Measurements from ENCODE around the gene AMDHD1.

The AMDHD1 gene

GRCh38 chr12:95986635-95987570, 43.8 kb downstream of the AMDHD1 start:
- Histone ChIP-seq H3K27me3 (no peaks in the 10 kb centered on the region), H3K4me3 (no peak overlapping the region), H4K20me1 (no peaks in the 10 kb centered on the region), H3K9me3 (replicated peaks in 1 of 11) (no peaks in the 10 kb centered on the region), H3K4me2 (no peak overlapping the region), H3K36me3 (peaks cover 0 to 24% (median 0%) of the 10 kb centered on the region in 11 experiments; a peak in 5 of 22 replicates), H3K9ac (no peak overlapping the region), H3K27ac (no peak overlapping the region), H3K4me1 (peaks cover 16 to 26% (median 23%) of the 10 kb centered on the region in 10 experiments)
- TF ChIP-seq Cebpa-rat (IDR thresholded peaks at IDR 0.05) = no peak

DNA sequence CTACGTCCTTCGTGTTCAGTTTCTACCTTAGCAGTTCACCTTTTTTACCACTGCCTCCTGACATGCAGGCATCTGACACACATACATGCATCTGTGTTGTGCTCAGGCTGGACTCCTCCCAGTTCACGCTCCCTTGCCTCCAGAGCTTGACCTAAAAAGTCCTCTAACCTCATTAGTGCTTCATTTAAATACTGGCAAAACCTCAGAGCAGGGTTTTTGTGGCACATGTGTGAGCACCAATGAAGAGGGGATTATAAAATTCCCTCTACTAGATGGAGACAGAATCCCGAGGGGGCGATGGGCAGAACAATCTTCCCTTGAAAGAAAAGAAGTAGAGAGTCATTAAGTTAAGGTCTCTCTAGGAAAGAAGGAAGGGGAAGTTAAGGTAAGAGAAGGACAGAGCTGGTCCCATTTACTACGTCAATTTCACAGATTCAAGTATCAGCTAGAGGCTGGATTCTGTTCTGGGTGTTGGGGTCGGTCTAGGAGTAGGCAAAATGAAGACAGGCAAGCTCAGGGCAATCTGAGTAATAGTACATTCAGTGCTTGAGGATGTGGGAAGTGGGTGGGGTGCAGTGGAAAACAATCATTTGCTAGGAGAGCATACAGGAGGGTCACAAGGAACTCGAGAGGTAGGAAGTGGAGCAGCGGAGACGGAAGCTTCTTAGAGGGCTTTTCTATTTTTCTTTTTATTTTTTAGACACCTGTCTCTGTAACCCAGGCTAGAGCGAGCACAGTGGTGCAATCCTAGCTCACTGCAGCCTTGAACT, 45.6 kb downstream of the AMDHD1 start:
- Histone ChIP-seq H3K9me3 (replicated peaks in 1 of 11) (no peaks in the 10 kb centered on the region), H3K36me3 (peaks cover 0 to 25% (median 0%) of the 10 kb centered on the region in 11 experiments; a peak in 6 of 22 replicates), H3K27ac (no peak overlapping the region), H3K4me2 (peak overlapping the region; percentile 30 to 73 (median 50)), H4K20me1 (no peaks in the 10 kb centered on the region), H3K4me1 (peaks cover 16 to 26% (median 23%) of the 10 kb centered on the region in 10 experiments), H3K9ac (no peak overlapping the region; a peak in 1 of 22 replicates), H3K4me3 (no peak overlapping the region), H3K27me3 (no peaks in the 10 kb centered on the region)
- TF ChIP-seq Cebpa-rat (IDR thresholded peaks at IDR 0.05) = no peak

DNA sequence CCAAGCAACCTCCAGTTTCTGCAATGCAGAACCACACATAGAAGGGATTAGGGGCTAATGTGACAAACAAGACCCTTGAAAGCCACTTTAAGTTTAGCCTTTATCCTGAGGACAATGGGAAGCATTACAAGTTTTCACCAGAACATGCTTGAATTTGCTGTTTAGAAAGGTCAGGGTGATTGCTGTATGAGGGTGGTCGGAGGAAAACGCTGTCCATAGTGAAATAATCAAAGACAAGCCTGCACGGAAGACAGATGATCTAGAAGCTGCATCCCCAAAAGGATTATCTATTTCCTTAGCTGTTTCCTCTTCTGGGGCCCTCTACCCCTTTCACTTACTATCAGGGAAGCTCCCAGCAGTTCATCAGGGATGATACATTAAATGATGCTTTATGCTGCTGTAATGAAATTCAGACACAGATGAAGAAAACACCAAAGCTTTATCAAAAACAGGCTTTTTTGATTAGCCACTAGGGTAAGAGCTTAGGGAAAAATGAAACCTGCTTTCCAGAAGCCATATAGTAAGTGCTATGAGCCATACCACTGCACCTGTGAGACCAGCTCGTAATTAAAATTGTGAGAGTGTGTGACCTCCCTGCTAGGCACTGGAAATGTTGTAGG, 46.5 kb downstream of the AMDHD1 start:
- H3K9ac ChIP-seq = no peak overlapping the region
- no peak overlapping the region for H3K4me3 ChIP-seq
- peaks cover 23 to 33% (median 24%) of the 10 kb centered on the region in 10 experiments for H3K4me1 ChIP-seq
- H3K36me3 ChIP-seq = peaks cover 0 to 26% (median 0%) of the 10 kb centered on the region in 11 experiments; a peak in 6 of 22 replicates
- peak overlapping the region; percentile 30 to 73 (median 50) for H3K4me2 ChIP-seq
- no peak for TF ChIP-seq Cebpa-rat (IDR thresholded peaks at IDR 0.05)
- no peaks in the 10 kb centered on the region for H4K20me1 ChIP-seq
- H3K9me3 ChIP-seq (replicated peaks in 1 of 11) = no peaks in the 10 kb centered on the region
- H3K27me3 ChIP-seq = no peaks in the 10 kb centered on the region
- H3K27ac ChIP-seq = no peak overlapping the region

- Histone ChIP-seq H3K4me1 (peaks cover 23 to 39% (median 28%) of the 10 kb centered on the region in 10 experiments), H3K9me3 (replicated peaks in 1 of 11) (no peaks in the 10 kb centered on the region), H3K27ac (no peak overlapping the region), H4K20me1 (no peaks in the 10 kb centered on the region), H3K36me3 (peaks cover 0 to 27% (median 0%) of the 10 kb centered on the region in 11 experiments; a peak in 7 of 22 replicates), H3K4me3 (no peak overlapping the region), H3K9ac (no peak overlapping the region), H3K4me2 (peak overlapping the region in 10 of 11 experiments; percentile 30 to 73 (median 52); a peak in 19 of 22 replicates), H3K27me3 (no peaks in the 10 kb centered on the region)
- no peak for TF ChIP-seq Cebpa-rat (IDR thresholded peaks at IDR 0.05)
These were observed 47.0 kb downstream of the AMDHD1 start for GRCh38 chr12:95990136-95990535.

DNA sequence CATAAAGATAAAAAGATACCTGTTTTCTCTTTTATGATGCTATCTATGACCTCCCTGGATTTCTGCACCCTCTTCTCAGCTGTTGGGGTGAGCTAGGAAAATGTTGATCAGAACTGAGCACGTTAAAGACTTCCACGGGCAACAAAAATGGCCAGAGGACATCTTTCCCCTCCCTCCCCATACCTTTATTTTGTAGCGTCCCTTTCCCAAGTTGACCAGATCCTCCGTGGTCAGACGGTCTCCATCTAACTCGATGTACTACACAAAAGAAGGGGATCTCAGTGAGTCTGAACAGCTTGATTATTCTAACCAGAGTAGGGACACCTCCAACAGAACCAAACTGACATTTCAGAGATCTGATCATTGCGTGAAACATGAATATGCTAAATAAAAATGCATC, 50.8 kb downstream of the AMDHD1 start:
- no peak overlapping the region for H3K9ac ChIP-seq
- 0 out of 22 replicates have a peak, but pooled peaks cover 0 to 6% (median 0%) of the 10 kb centered on the region in 11 experiments for H3K9me3 ChIP-seq (replicated peaks in 1 of 11)
- H3K27ac ChIP-seq = peak overlapping the region in 1 of 11 experiments; percentile 91; a peak in 1 of 22 replicates
- no peak for TF ChIP-seq Cebpa-rat (IDR thresholded peaks at IDR 0.05)
- H4K20me1 ChIP-seq = no peaks in the 10 kb centered on the region
- H3K27me3 ChIP-seq = no peaks in the 10 kb centered on the region
- H3K4me2 ChIP-seq = peak overlapping the region in 6 of 11 experiments; percentile 67 to 97 (median 90); a peak in 7 of 22 replicates
- peaks cover 20 to 68% (median 55%) of the 10 kb centered on the region in 10 experiments for H3K4me1 ChIP-seq
- no peak overlapping the region for H3K4me3 ChIP-seq
- H3K36me3 ChIP-seq = peaks cover 0 to 29% (median under 1%) of the 10 kb centered on the region in 11 experiments; a peak in 7 of 22 replicates

DNA sequence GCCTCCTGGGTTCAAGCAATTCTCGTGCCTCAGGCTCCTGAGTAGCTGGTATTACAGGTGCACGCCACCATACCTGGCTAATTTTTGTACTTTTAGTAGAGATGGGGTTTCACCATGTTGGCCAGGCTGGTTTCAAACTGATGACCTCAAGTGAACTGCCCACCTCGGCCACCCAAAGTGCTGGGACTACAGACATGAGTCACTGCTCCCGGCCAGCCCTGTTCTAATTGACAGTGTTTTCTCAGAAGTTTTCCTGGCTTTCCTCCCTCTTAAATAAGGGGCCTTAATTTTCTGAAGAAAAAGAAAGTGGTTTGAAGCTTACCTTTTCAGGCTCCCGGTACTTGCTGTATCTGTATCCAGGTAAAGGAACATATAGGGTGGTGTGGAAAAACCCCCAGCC, 51.3 kb downstream of the AMDHD1 start:
- no peaks in the 10 kb centered on the region for H4K20me1 ChIP-seq
- H3K4me2 ChIP-seq = peak overlapping the region in 7 of 11 experiments; percentile 67 to 97 (median 88); a peak in 12 of 22 replicates

DNA sequence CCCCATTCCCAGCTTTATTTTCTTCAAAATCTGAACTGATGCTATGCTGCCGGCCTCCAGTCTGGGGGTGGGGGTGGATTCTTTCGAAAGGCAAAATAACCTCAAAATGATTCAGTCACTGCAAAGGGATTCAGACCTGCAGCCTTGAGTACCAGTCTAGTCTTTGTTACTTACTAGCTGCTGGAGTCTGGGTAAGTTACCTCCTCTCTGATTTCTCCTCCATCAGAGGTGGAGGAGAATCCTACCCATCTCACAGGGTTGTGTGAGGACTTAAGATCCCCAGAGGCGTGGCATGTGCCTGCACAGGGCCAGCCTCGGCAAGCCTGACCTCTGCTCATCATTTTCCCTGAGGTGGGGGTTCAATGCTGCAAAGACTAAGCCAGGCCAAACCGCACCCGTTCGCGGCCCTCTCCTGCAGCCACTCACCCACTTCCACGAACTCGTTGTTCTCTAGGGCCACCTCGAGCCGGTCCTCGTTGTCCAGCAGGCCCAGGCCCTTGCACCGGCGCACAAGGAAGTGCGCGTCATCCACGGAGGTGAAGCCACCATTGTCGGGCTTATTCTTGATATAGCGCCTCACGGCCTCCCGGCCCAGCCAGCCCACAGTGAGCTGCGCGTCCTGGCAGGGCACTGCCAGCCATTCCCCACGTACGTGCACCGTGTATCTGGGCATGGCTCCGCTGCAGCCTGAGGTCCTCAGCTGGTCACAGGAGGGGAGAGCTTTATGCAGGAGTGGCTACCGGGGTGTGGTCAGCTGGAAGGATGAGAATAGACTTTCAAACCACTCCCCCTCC, 52.3 kb downstream of the AMDHD1 start:
- Histone ChIP-seq H3K4me3 (peak overlapping the region in 6 of 10 experiments; percentile 5 to 52 (median 21); a peak in 9 of 20 replicates), H4K20me1 (no peaks in the 10 kb centered on the region), H3K36me3 (peaks cover 5 to 44% (median 15%) of the 10 kb centered on the region in 11 experiments; a peak in 19 of 22 replicates), H3K9me3 (replicated peaks in 1 of 11) (0 out of 22 replicates have a peak, but pooled peaks cover 0 to 6% (median 0%) of the 10 kb centered on the region in 11 experiments), H3K27me3 (no peaks in the 10 kb centered on the region), H3K4me2 (peak overlapping the region in 10 of 11 experiments; percentile 45 to 97 (median 84); a peak in 20 of 22 replicates), H3K27ac (peak overlapping the region; percentile 60 to 91 (median 81); a peak in 21 of 22 replicates), H3K4me1 (peaks cover 7 to 63% (median 43%) of the 10 kb centered on the region in 10 experiments), H3K9ac (peak overlapping the region in 10 of 11 experiments; percentile 17 to 76 (median 64); a peak in 17 of 22 replicates)
- no peak for TF ChIP-seq Cebpa-rat (IDR thresholded peaks at IDR 0.05)

More for the DNA sequence above, 51.3 kb downstream of the AMDHD1 start:
- Histone ChIP-seq H3K27ac (peak overlapping the region in 6 of 11 experiments; percentile 77 to 91 (median 81); a peak in 10 of 22 replicates), H3K27me3 (no peaks in the 10 kb centered on the region), H3K9me3 (replicated peaks in 1 of 11) (0 out of 22 replicates have a peak, but pooled peaks cover 0 to 6% (median 0%) of the 10 kb centered on the region in 11 experiments), H3K36me3 (peaks cover 0 to 34% (median 6%) of the 10 kb centered on the region in 11 experiments; a peak in 15 of 22 replicates), H3K4me1 (peaks cover 14 to 68% (median 51%) of the 10 kb centered on the region in 10 experiments), H3K4me3 (0 out of 20 replicates have a peak overlapping the region, but pooled peaks of 1 of the 10 experiments have one; percentile 52), H3K9ac (no peak overlapping the region; a peak in 1 of 22 replicates)
- TF ChIP-seq Cebpa-rat (IDR thresholded peaks at IDR 0.05) = no peak

All from BLaER1 treated with 17β-estradiol and CSF1 and Interleukin-3, amounts not matched to agents 10 nM and 100 nM (cell line).